GM12878 (cell line): ENCODE measurements around the gene FKBP7. TPM values are rescaled to one million over a fixed set of nuclear protein-coding genes. Genes with fewer than 3 reads are reported as not detected.

Source experiments
- ATAC-seq: fragments of 200-7000 bp; cut with Tn5 transposase; 3 replicates; pipeline ENCODE4 v1.9.1; 2020; ENCODE audit warnings: mild to moderate bottlenecking, moderate library complexity
- BruUV-seq: library from RNA; stranded (reverse); fragments of 400-500 nt; replicated peaks from 2 replicates; lab custom pipeline; 2021; lab: Mats Ljungman, UMichigan
- CTCF ChIA-PET: fragments of 300-600 bp; sonication (Branson Sonifier 250); formaldehyde crosslinking; extraction: SDS; loops from one replicate; lab custom pipeline; 2021; ENCODE audit warnings: inconsistent platforms; lab: Yijun Ruan, JAX
- POLR2A ChIA-PET: fragments of 350-600 bp; formaldehyde crosslinking; extraction: SDS; loops from one replicate; lab custom pipeline; 2021; ENCODE audit warnings: inconsistent platforms; lab: Charles Lee
- RAD21 ChIA-PET: fragments of 300-600 bp; sonication (Branson Sonifier 250); formaldehyde crosslinking; loops from one replicate; lab custom pipeline; 2023; ENCODE audit warnings: antibody characterized with exemption; ENCODE audit not compliant: unreplicated experiment; lab: Charles Lee
- SMC1A ChIA-PET: fragments of 300-600 bp; sonication (Branson Sonifier 250); formaldehyde crosslinking; loops from one replicate; lab custom pipeline; 2023; ENCODE audit not compliant: unreplicated experiment, uncharacterized antibody; lab: Charles Lee
- DNase-seq: peaks from one replicate; pipeline ENCODE4 v3.0.0-alpha.2; 2011; ENCODE audit warnings: low read depth, low spot score
- FAIRE-seq: peaks from 3 replicates; lab custom pipeline; 2011; peaks lifted over from hg19 to GRCh38; lab: Jason Lieb, UNC
- H2AFZ ChIP-seq: 2 replicates; pipeline ENCODE4 v1.6.0; 2011; ENCODE audit warnings: low read depth, low read length, control low read depth; ENCODE audit not compliant: control insufficient read depth
- H3K27ac ChIP-seq: 2 replicates; pipeline ENCODE4 v1.5.1; 2011; ENCODE audit warnings: control low read depth; ENCODE audit not compliant: control insufficient read depth, insufficient read depth
- H3K27me3 ChIP-seq, 2 experiments: replicated peaks in 1 of 2; 2 replicates each; pipeline versions ENCODE4 v1.6.0 to v1.6.1; 2011; ENCODE audit warnings: low read length in 1 of 2; ENCODE audit not compliant: control insufficient read depth in 2 of 2, insufficient read depth in 2 of 2
- H3K36me3 ChIP-seq, 2 experiments: 2 replicates each; pipeline ENCODE4 v1.5.1; 2011; ENCODE audit warnings: low read length in 1 of 2; ENCODE audit not compliant: control insufficient read depth in 2 of 2, insufficient read depth in 2 of 2
- H3K4me1 ChIP-seq: 2 replicates; pipeline ENCODE4 v1.6.1; 2011; ENCODE audit warnings: mild to moderate bottlenecking, low read length, moderate library complexity, mixed read lengths; ENCODE audit not compliant: control insufficient read depth, insufficient read depth
- H3K4me2 ChIP-seq: 2 replicates; pipeline ENCODE4 v1.6.0; 2011; ENCODE audit warnings: control low read depth; ENCODE audit not compliant: control insufficient read depth, insufficient read depth
- H3K4me3 ChIP-seq: fragments of 200-600 bp; sonication (generic); 2 replicates; pipeline ENCODE4 v1.5.1; 2016
- H3K79me2 ChIP-seq: 2 replicates; pipeline ENCODE4 v1.6.0; 2011; ENCODE audit warnings: low read length; ENCODE audit not compliant: control insufficient read depth, insufficient read depth
- H3K9ac ChIP-seq: 2 replicates; pipeline ENCODE4 v1.8.0; 2011; ENCODE audit warnings: low read length, control low read depth, mixed read lengths; ENCODE audit not compliant: control insufficient read depth, insufficient read depth
- H3K9me3 ChIP-seq: replicated peaks from 3 replicates; pipeline ENCODE4 v1.5.1; 2011; ENCODE audit warnings: mild to moderate bottlenecking, low read length; ENCODE audit not compliant: control insufficient read depth, insufficient read depth
- H4K20me1 ChIP-seq: 2 replicates; pipeline ENCODE4 v1.6.0; 2011; ENCODE audit not compliant: control insufficient read depth, insufficient read depth
- RAD21 ChIP-seq: IDR thresholded peaks from 2 replicates; pipeline ENCODE4 v1.6.1; 2011; ENCODE audit warnings: mild to moderate bottlenecking, low read depth, low read length, moderate library complexity; ENCODE audit not compliant: insufficient read depth
- WGBS: methylation state at CpG from one replicate; pipeline ENCODE4 v1.1.6; 2016; ENCODE audit warnings: low lambda C conversion rate; ENCODE audit not compliant: insufficient replicate concordance, insufficient coverage; ENCODE audit errors: missing lambda C conversion rate; 5-methylcytosine and 5-hydroxymethylcytosine counted together
- in situ Hi-C: fragments of 300-500 bp; cut with MboI; formaldehyde crosslinking; loops from 9 replicates; pipeline ENCODE4 v1.14.3; 2018; ENCODE audit warnings: mixed read lengths
- intact Hi-C: fragments of 100-400 bp; cut with micrococcal nuclease; formaldehyde crosslinking; loops from one replicate; pipeline ENCODE4 v1.14.2; 2022; ENCODE audit not compliant: unreplicated experiment
- polyA plus RNA-seq, 11 experiments: library from polyadenylated mRNA; depleted of rRNA in 4 of 11; unstranded in 6 of 11; stranded (reverse) in 5 of 11; fragments of >200 nt; fragmentation: Nextera tagmentation in 4 of 11; fragmentation: Illumina TruSeq in 1 of 11; extraction: Ambion mirVana in 4 of 11; extraction: Trizol in 1 of 11; gene quantifications; 1 replicate in 1 of 11; 2 replicates in 10 of 11; pipeline versions ENCODE4 v1.2.1 to v1.2.3, GENCODE V29; 2011 to 2016; ENCODE audit warnings: inconsistent platforms in 2 of 11, missing spikeins in 2 of 11, low read depth in 1 of 11
- total RNA-seq, 4 experiments: library from RNA; depleted of rRNA in 3 of 4; stranded (reverse); fragments of >200 nt in 3 of 4; fragmentation: Illumina TruSeq in 1 of 4; extraction: Trizol in 1 of 4; gene quantifications; 2 replicates each; pipeline versions ENCODE4 v1.2.1 to v1.2.3, GENCODE V29; 2013 to 2021
- TF ChIP-seq, protein P1 (sequence below): IDR thresholded peaks from 2 replicates; pipeline ENCODE4 v1.6.1; 2012; ENCODE audit warnings: improper control_type of control experiment, low read depth, low read length; ENCODE audit not compliant: insufficient replicate concordance

Gene FKBP7
- total and polyA plus RNA-seq, 10 of the 15 experiments (the other 5 are each of a cell fraction or from before 2014, with no cell fraction given) = 5.6 to 16.7 (median 12.5) TPM

DNA sequence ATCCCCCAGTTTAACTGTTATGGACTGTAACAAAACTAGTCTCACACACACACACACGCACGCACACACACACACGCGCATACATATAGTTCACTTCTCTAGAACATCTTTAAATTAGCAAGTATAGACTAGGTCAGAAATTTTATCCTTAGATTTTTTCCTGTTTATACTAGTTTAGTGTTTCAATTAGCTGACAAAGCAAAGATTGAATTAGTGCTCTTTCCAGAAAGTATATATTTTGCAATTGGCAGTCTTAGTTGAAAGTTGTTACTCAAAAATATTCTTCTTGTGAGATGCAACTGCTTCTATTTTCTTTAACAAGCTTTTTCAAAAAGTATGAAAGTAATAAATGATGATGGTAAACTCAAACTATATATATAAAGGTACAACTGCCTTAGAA, 24.4 kb upstream of the FKBP7 start:
- FAIRE-seq (no peak), ATAC-seq (no peak), DNase-seq (no peak)
- Histone ChIP-seq H3K4me2 (no peak overlapping the region), H3K27me3 (no peaks in the 10 kb centered on the region), H3K9ac (no peak overlapping the region), H3K36me3 (peaks cover 1 to 17% of the 10 kb centered on the region in 2 experiments; a peak in 2 of 4 replicates), H3K79me2 (no peaks in the 10 kb centered on the region), H3K4me1 (no peaks in the 10 kb centered on the region), H3K4me3 (no peak overlapping the region), H2AFZ (no peak overlapping the region), H4K20me1 (no peaks in the 10 kb centered on the region), H3K27ac (no peak overlapping the region), H3K9me3 (no peaks in the 10 kb centered on the region)
- WGBS = 94% methylated on average over 4 of the region's 4 CpGs
- ChIA-PET SMC1A (interaction anchor here (1.1 kb wide), 1 partner anchor 10 kb away, joined by 3 read pairs; no protein-coding TSS in a partner anchor), CTCF (no interaction called here), POLR2A (interaction anchor here (0.9 kb wide), 1 partner anchor 47 kb away, joined by 3 read pairs; no protein-coding TSS in a partner anchor), RAD21 (no interaction called here)
- no TSS peak for BruUV-seq
- intact Hi-C loops (no loop called here), in situ Hi-C loops (no loop called here)
- TF ChIP-seq RAD21 = no peak
- TF ChIP-seq, protein P1, sequence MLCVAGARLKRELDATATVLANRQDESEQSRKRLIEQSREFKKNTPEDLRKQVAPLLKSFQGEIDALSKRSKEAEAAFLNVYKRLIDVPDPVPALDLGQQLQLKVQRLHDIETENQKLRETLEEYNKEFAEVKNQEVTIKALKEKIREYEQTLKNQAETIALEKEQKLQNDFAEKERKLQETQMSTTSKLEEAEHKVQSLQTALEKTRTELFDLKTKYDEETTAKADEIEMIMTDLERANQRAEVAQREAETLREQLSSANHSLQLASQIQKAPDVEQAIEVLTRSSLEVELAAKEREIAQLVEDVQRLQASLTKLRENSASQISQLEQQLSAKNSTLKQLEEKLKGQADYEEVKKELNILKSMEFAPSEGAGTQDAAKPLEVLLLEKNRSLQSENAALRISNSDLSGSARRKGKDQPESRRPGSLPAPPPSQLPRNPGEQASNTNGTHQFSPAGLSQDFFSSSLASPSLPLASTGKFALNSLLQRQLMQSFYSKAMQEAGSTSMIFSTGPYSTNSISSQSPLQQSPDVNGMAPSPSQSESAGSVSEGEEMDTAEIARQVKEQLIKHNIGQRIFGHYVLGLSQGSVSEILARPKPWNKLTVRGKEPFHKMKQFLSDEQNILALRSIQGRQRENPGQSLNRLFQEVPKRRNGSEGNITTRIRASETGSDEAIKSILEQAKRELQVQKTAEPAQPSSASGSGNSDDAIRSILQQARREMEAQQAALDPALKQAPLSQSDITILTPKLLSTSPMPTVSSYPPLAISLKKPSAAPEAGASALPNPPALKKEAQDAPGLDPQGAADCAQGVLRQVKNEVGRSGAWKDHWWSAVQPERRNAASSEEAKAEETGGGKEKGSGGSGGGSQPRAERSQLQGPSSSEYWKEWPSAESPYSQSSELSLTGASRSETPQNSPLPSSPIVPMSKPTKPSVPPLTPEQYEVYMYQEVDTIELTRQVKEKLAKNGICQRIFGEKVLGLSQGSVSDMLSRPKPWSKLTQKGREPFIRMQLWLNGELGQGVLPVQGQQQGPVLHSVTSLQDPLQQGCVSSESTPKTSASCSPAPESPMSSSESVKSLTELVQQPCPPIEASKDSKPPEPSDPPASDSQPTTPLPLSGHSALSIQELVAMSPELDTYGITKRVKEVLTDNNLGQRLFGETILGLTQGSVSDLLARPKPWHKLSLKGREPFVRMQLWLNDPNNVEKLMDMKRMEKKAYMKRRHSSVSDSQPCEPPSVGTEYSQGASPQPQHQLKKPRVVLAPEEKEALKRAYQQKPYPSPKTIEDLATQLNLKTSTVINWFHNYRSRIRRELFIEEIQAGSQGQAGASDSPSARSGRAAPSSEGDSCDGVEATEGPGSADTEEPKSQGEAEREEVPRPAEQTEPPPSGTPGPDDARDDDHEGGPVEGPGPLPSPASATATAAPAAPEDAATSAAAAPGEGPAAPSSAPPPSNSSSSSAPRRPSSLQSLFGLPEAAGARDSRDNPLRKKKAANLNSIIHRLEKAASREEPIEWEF = no peak
